ENCODE measurements around the gene TECTA.
"Not testable (repeated sequence)": the region's sequence is repeated elsewhere in the genome, so short reads cannot be mapped to it uniquely, and the experiment has no call there.

TECTA gene

GRCh38 chr11:121228851-121229250 is 127.8 kb downstream of the TECTA start:
- no peak for DNase-seq (ENCODE audit: low read depth in 2 of 2, low spot score in 1 of 2)

DNA sequence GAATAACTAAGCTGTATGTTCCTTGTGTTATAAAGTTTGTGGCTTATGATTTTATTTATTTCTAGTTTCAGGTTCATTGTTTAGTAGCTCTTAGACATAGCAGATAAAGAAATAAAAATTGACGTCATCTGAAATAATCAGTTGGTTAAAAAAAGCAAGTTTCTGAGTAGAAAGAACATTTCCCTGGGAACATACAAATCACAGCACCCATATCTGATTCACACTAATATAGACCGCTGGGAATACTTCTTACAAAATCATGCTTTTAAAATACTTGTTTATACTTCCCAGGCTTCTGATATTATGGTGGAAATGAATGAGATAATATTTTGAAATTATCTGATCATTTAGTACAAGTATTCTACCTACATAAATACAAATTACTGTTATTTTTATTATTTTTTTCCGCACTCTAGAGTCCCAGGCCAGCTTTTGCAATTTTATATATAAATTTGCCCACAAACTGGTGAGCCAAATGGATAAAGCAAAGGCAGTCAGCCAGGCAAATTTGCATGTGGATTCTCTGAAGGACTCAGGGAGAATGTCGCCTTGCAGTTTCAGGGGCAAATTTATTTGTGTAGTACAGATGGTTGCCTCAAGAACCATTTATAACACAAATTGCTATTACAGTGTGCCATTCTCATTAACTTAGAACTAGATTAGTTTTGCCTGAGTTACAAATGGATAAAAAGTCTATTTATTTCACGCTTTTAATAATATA is 128.6 kb downstream of the TECTA start:
- DNase-seq (ENCODE audit: low read depth in 2 of 2, low spot score in 1 of 2), result no peak

- DNase-seq (ENCODE audit: low read depth in 2 of 2, low spot score in 1 of 2), result no peak
Observed at GRCh38 chr11:121231576-121232278, 130.7 kb downstream of the TECTA start.

DNA sequence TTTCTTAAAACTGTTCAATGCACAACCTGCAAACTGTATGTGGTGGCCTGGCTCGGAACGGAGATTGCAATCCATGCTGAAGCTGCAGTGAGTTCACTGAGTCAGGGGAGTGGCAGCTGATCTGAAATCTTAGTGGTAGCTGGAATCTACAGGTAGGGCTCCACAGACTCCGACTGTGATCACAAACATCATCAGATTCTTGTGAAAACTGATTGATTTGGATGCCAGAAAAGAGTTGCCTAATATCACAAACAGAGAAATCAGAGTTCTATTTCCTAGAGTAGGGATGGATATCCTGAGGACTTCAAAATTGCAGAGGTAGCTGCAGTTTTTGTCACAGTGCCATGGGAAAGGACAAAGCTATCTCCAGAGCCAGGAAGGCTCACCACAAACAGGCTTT is 134.0 kb downstream of the TECTA start:
- DNase-seq (ENCODE audit: low read depth in 2 of 2, low spot score in 1 of 2), result no peak

- no peak for DNase-seq (ENCODE audit: low read depth in 2 of 2, low spot score in 1 of 2)
Observed at GRCh38 chr11:121236115-121237001, 135.3 kb downstream of the TECTA start.

DNA sequence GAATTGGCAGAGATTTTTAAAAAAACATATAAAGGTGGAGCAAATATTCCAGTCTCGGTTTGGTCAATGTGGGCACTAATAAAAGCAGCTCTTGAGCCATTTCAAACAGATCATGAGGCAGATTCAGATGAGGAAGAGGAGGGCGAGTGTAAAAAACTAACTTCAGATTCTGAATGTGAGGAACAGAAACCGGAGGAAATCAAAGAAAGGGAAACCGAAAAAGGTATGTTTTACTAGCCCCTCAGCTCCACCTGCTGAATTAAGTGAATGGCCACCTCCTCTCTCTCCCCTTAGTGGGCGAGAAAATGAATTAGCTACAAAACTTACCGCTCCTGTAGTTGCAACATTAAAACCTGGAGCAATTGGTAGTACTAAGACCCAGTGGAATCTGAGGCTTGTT is 136.2 kb downstream of the TECTA start:
- DNase-seq (ENCODE audit: low read depth in 2 of 2, low spot score in 1 of 2), result not testable (repeated sequence)

- no peak for DNase-seq (ENCODE audit: low read depth in 2 of 2, low spot score in 1 of 2)
Observed at GRCh38 chr11:121237686-121238658, 136.9 kb downstream of the TECTA start.

DNA sequence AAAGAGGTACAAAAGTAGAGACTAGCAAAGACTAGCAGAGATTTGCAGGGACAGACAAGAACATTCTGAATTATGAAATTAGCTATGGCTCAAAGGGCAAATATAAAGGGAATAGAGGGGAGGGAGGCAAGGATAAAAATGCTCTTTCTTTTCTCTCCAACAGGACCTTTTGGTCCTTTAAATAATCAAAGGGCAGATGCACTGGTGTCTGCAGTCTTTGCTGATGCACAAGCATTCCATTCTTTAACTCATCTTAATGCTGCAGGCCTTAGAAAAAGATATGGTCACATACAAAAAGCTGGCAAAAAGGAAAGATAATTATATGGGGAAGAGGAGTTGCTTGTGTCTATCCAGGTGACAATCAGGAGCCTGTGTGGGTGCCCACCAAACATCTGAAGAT is 137.9 kb downstream of the TECTA start:
- DNase-seq (ENCODE audit: low read depth in 2 of 2, low spot score in 1 of 2), result no peak

- not testable (repeated sequence) for DNase-seq (ENCODE audit: low read depth in 2 of 2, low spot score in 1 of 2)
Observed at GRCh38 chr11:121240001-121240400, 139.0 kb downstream of the TECTA start.

- no peak for DNase-seq (ENCODE audit: low read depth in 2 of 2, low spot score in 1 of 2)
Observed at GRCh38 chr11:121240650-121241303, 139.7 kb downstream of the TECTA start.
